ENCODE data around the gene UBE2E3.

The UBE2E3 gene

GRCh38 chr2:180990337-180990736 is 9.9 kb downstream of the UBE2E3 start:
- Histone ChIP-seq H3K9me3 (no peaks in the 10 kb centered on the region), H3K27me3 (no peaks in the 10 kb centered on the region), H3K27ac (no peak overlapping the region), H3K36me3 (peaks cover 0 to 3% (median 0%) of the 10 kb centered on the region in 3 donors), H3K4me1 (peaks cover 0 to 49% (median 7%) of the 10 kb centered on the region in 4 donors), H3K4me3 (no peak overlapping the region)
- TF ChIP-seq CTCF (IDR thresholded peaks at IDR 0.05) = no peak
- DNase-seq = no peak
- intact Hi-C loops (cut with DNase I; ENCODE audit: low total_unique reads) = no loop called here

- Histone ChIP-seq H3K4me1 (peaks cover 0 to 44% (median 7%) of the 10 kb centered on the region in 4 donors), H3K9me3 (no peaks in the 10 kb centered on the region), H3K27me3 (no peaks in the 10 kb centered on the region), H3K36me3 (peaks cover 0 to 3% (median 0%) of the 10 kb centered on the region in 3 donors), H3K27ac (no peak overlapping the region), H3K4me3 (no peak overlapping the region)
- no peak for DNase-seq
- intact Hi-C loops (cut with DNase I; ENCODE audit: low total_unique reads) = no loop called here
- no peak for TF ChIP-seq CTCF (IDR thresholded peaks at IDR 0.05)
Observed at GRCh38 chr2:180990794-180991193, 10.4 kb downstream of the UBE2E3 start.

- peaks cover 0 to 40% (median 7%) of the 10 kb centered on the region in 4 donors for H3K4me1 ChIP-seq
- intact Hi-C loops (cut with DNase I; ENCODE audit: low total_unique reads) = no loop called here
- TF ChIP-seq CTCF (IDR thresholded peaks at IDR 0.05) = no peak
Observed at GRCh38 chr2:180991361-180991760, 11.0 kb downstream of the UBE2E3 start.

GRCh38 chr2:180991820-180992219 is 11.4 kb downstream of the UBE2E3 start:
- Histone ChIP-seq H3K36me3 (peaks cover 0 to 3% (median 0%) of the 10 kb centered on the region in 3 donors), H3K27ac (peak overlapping the region in 1 of 2 donors; percentile 20), H3K4me3 (no peak overlapping the region), H3K4me1 (peaks cover 0 to 39% (median 7%) of the 10 kb centered on the region in 4 donors), H3K27me3 (no peaks in the 10 kb centered on the region), H3K9me3 (no peaks in the 10 kb centered on the region)
- no peak for DNase-seq
- no peak for TF ChIP-seq CTCF (IDR thresholded peaks at IDR 0.05)
- intact Hi-C loops (cut with DNase I; ENCODE audit: low total_unique reads) = no loop called here

More at GRCh38 chr2:180991361-180991760, 11.0 kb downstream of the UBE2E3 start:
- Histone ChIP-seq H3K4me3 (no peak overlapping the region), H3K9me3 (no peaks in the 10 kb centered on the region), H3K27ac (no peak overlapping the region), H3K36me3 (peaks cover 0 to 3% (median 0%) of the 10 kb centered on the region in 3 donors), H3K27me3 (no peaks in the 10 kb centered on the region)
- no peak for DNase-seq

GRCh38 chr2:180992994-180993393 is 12.6 kb downstream of the UBE2E3 start:
- intact Hi-C loops (cut with DNase I; ENCODE audit: low total_unique reads) = no loop called here
- no peaks in the 10 kb centered on the region for H3K27me3 ChIP-seq
- DNase-seq = no peak
- peak overlapping the region; percentile 20 to 36 for H3K27ac ChIP-seq
- H3K4me3 ChIP-seq = no peak overlapping the region
- TF ChIP-seq CTCF (IDR thresholded peaks at IDR 0.05) = no peak
- peaks cover 0 to 3% (median 0%) of the 10 kb centered on the region in 3 donors for H3K36me3 ChIP-seq
- no peaks in the 10 kb centered on the region for H3K9me3 ChIP-seq
- peaks cover 0 to 33% (median 7%) of the 10 kb centered on the region in 4 donors for H3K4me1 ChIP-seq

All from tibial artery (tissue), 4 donors.